A549 treated with Mapracorat at 1 μM for 4 hours (cell line): ENCODE data around the gene ERICH6B. TPM values are rescaled to one million over a fixed set of nuclear protein-coding genes. Genes with fewer than 3 reads are reported as not detected.

ENCODE experiments used
- total RNA-seq: library from RNA; stranded (reverse); fragments of 200-300 nt; extraction: Qiagen RNA extraction; gene quantifications from 5 replicates; pipeline ENCODE4 v1.2.3, GENCODE V29; 2022

The ERICH6B gene
- not detected in 5 replicates for total RNA-seq

GRCh38 chr13:45615501-45616101 is at the start of gene ERICH6B:
TSS of gene ERICH6B (minus strand) at chr13:45615739. CDS start at chr13:45597005, 18,734 bp downstream.

Other genes with a start within 250 kb of the ERICH6B start
- gene SLC25A30, start 197.4 kb downstream of the ERICH6B start, total RNA-seq = 6.9 to 9.2 TPM (median 8.5 TPM) in 5 replicates
- gene COG3, start 150.8 kb downstream of the ERICH6B start, total RNA-seq = 11.7 to 15.7 TPM (median 14.5 TPM) in 5 replicates
- gene CBY2, start 86.6 kb upstream of the ERICH6B start, total RNA-seq = not detected in 5 replicates
- 0.01 TPM in 1 of 5 replicates, not detected in the others for gene SIAH3, start 236.0 kb upstream of the ERICH6B start, total RNA-seq